Lower leg skin (tissue), 3 donors: ENCODE data around the gene CRMP1.

Experiments used
- POLR2A ChIP-seq, 2 donors: fragments of 450-650 bp; IDR thresholded peaks; one replicate each; pipeline ENCODE4 v1.6.1; 2016 to 2017; ENCODE audit warnings: antibody characterized with exemption in 2 of 2, mild to moderate bottlenecking in 1 of 2, moderate library complexity in 1 of 2
- TF ChIP-seq, protein P1 (sequence below), 3 donors: fragments of 450-650 bp; IDR thresholded peaks; one replicate each; pipeline ENCODE4 v1.5.1; 2016; ENCODE audit warnings: antibody characterized with exemption in 3 of 3, mild to moderate bottlenecking in 3 of 3, moderate library complexity in 2 of 3

- no peak for TF ChIP-seq POLR2A (IDR thresholded peaks at IDR 0.05)
- TF ChIP-seq, protein P1, sequence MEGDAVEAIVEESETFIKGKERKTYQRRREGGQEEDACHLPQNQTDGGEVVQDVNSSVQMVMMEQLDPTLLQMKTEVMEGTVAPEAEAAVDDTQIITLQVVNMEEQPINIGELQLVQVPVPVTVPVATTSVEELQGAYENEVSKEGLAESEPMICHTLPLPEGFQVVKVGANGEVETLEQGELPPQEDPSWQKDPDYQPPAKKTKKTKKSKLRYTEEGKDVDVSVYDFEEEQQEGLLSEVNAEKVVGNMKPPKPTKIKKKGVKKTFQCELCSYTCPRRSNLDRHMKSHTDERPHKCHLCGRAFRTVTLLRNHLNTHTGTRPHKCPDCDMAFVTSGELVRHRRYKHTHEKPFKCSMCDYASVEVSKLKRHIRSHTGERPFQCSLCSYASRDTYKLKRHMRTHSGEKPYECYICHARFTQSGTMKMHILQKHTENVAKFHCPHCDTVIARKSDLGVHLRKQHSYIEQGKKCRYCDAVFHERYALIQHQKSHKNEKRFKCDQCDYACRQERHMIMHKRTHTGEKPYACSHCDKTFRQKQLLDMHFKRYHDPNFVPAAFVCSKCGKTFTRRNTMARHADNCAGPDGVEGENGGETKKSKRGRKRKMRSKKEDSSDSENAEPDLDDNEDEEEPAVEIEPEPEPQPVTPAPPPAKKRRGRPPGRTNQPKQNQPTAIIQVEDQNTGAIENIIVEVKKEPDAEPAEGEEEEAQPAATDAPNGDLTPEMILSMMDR (IDR thresholded peaks at IDR 0.05) = no peak
These were observed 71.1 kb downstream of the CRMP1 start for GRCh38 chr4:5821665-5822358.
